Measurements from ENCODE around the gene BBS10. TPM values are rescaled to one million over a fixed set of nuclear protein-coding genes. Genes with fewer than 3 reads are reported as not detected.
A peak's percentile ranks its signal among the peaks of the same experiment; 100 is the strongest.
"Not testable (repeated sequence)": the region's sequence is repeated elsewhere in the genome, so short reads cannot be mapped to it uniquely, and the experiment has no call there.

The BBS10 gene
- total and polyA plus RNA-seq, 8 donors, result 1.9 to 6.4 (median 3.1) TPM

DNA sequence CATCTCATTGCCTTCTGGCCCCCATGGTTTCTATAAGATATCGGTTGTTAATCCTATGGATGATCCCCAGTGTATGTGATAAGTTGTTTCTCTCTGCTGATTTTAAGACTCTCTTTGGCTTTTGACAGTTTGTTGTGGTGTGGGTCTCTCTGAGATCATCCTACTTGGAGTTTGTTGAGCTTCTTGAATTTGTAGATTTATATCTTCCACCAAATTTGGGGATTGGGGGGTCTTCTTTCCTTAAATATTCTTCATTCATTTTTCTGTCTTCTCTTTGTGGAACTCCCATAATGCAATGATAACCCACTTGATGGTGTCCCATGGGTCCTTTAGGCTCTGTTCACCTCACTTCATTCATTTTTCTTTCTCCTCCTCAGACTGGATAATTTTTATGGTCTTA, 20.0 kb upstream of the BBS10 start:
- intact Hi-C loops (cut with DNase I), result no loop called here
- Histone ChIP-seq H3K27ac (no peak overlapping the region), H3K27me3 (no peaks in the 10 kb centered on the region), H3K9me3 (no peaks in the 10 kb centered on the region), H3K4me1 (no peaks in the 10 kb centered on the region), H3K36me3 (peaks cover 0 to 11% (median 5%) of the 10 kb centered on the region in 3 donors), H3K4me3 (no peak overlapping the region)
- DNase-seq, result no peak
- WGBS, 2 donors, result 97 to 100% methylated on average over 1 of the region's 1 CpG
- FAIRE-seq, result no peak
- TF ChIP-seq, protein P1, sequence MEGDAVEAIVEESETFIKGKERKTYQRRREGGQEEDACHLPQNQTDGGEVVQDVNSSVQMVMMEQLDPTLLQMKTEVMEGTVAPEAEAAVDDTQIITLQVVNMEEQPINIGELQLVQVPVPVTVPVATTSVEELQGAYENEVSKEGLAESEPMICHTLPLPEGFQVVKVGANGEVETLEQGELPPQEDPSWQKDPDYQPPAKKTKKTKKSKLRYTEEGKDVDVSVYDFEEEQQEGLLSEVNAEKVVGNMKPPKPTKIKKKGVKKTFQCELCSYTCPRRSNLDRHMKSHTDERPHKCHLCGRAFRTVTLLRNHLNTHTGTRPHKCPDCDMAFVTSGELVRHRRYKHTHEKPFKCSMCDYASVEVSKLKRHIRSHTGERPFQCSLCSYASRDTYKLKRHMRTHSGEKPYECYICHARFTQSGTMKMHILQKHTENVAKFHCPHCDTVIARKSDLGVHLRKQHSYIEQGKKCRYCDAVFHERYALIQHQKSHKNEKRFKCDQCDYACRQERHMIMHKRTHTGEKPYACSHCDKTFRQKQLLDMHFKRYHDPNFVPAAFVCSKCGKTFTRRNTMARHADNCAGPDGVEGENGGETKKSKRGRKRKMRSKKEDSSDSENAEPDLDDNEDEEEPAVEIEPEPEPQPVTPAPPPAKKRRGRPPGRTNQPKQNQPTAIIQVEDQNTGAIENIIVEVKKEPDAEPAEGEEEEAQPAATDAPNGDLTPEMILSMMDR (IDR thresholded peaks at IDR 0.05), result no peak
- ATAC-seq, result no peak

DNA sequence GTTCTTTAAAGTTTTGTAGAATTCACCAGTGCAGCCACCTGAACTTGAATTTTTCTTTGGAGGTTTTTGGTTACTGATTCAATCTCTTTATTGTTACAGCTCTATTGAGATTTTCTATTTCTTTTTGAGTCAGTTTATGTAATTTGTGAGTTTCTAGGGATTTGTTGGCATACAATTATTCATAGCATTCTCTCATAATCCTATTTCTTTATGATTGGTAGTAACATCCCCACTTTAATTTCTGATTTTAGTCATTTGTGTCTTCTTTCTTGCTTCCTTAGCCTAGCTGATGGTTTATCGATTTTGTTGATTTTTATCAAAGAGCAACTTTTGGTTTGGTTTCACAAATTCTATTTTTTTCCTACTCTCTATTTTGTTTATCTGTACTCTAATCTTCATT, 17.9 kb upstream of the BBS10 start:
- TF ChIP-seq, protein P1 (IDR thresholded peaks at IDR 0.05), result no peak
- DNase-seq (no peak), FAIRE-seq (no peak), ATAC-seq (no peak)
- Histone ChIP-seq H3K4me1 (no peaks in the 10 kb centered on the region), H3K4me3 (no peak overlapping the region), H3K27ac (no peak overlapping the region), H3K36me3 (peaks cover 0 to 11% (median 5%) of the 10 kb centered on the region in 3 donors), H3K27me3 (no peaks in the 10 kb centered on the region), H3K9me3 (no peaks in the 10 kb centered on the region)
- WGBS, 2 donors, result 93 to 100% methylated on average over 1 of the region's 1 CpG
- intact Hi-C loops (cut with DNase I), result no loop called here

DNA sequence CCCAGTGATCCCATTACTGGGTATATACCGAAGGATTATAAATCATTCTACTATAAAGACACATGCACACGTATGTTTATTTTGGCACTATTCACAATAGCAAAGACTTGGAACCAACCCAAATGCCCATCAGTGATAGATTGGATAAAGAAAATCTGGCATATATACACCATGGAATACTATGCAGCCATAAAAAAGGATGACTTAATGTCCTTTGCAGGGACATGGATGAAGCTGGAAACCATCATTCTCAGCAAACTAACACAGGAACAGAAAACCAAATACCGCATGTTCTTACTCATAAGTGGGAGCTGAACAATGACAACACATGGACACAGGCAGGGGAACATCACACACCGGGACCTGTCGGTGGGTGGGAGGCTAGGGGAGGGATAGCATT, 15.9 kb upstream of the BBS10 start:
- H3K27me3 ChIP-seq; DNase-seq; ATAC-seq; H3K4me3 ChIP-seq; intact Hi-C loops (cut with DNase I); H3K9me3 ChIP-seq; FAIRE-seq; H3K27ac ChIP-seq; H3K4me1 ChIP-seq: not testable (repeated sequence)
- peaks cover 0 to 11% (median 5%) of the 10 kb centered on the region in 3 donors for H3K36me3 ChIP-seq
- WGBS, 2 donors, result 92 to 96% methylated on average over 5 of the region's 5 CpGs

DNA sequence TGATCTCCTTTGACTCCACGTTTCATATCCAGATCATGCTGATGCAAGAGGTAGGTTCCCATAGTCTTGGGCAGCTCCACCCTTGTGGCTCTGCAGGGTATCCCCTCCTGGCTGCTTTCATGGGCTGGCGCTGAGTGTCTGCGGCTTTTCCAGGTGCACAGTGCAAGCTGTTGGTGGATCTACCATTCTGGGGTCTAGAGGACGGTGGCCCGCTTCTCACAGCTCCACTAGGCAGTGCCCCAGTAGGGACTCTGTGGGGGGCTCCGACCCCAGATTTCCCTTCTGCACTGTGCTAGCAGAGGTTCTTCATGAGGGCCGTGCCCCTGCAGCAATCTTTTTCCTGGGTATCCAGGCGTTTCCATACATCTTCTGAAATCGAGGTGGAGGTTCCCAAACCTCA, 12.1 kb upstream of the BBS10 start:
- no peaks in the 10 kb centered on the region for H3K27me3 ChIP-seq
- intact Hi-C loops (cut with DNase I), result no loop called here
- TF ChIP-seq, protein P1 (IDR thresholded peaks at IDR 0.05), result no peak
- no peak overlapping the region for H3K27ac ChIP-seq
- no peaks in the 10 kb centered on the region for H3K9me3 ChIP-seq
- peaks cover 0 to under 1% (median 0%) of the 10 kb centered on the region in 3 donors for H3K4me1 ChIP-seq
- peak in 1 of 6 donors; percentile 34 for DNase-seq
- peaks cover 0 to under 1% (median 0%) of the 10 kb centered on the region in 3 donors for H3K36me3 ChIP-seq
- FAIRE-seq, result no peak
- 94% methylated on average over 9 of the region's 9 CpGs for WGBS, 2 donors
- ATAC-seq, result no peak
- no peak overlapping the region for H3K4me3 ChIP-seq

DNA sequence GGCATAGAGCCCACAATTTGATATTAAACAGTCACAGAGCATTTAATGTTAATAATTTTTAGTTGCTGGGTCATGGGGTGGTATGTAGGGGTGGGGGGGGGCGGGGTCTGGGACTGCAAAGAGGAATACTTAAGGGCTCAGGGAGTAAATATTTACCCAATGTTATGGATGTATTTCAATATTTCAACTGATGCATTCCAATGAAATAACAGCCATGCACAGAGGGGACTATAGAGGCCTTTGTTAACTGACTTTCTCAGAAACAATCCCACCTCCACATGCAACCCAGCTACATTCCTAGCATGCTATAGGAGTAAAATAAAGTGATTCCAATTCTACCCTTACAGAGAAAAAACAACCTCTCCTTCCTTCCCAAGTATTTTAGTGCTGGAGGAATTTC, 7.9 kb upstream of the BBS10 start:
- Histone ChIP-seq H3K9me3 (no peaks in the 10 kb centered on the region), H3K27me3 (no peaks in the 10 kb centered on the region), H3K36me3 (no peaks in the 10 kb centered on the region), H3K4me3 (no peak overlapping the region), H3K27ac (no peak overlapping the region), H3K4me1 (peaks cover 0 to 7% (median 0%) of the 10 kb centered on the region in 3 donors)
- intact Hi-C loops (cut with DNase I), result no loop called here
- DNase-seq (no peak), ATAC-seq (peak in 1 of 4 donors; percentile 15), FAIRE-seq (no peak)
- TF ChIP-seq, protein P1 (IDR thresholded peaks at IDR 0.05), result no peak
- WGBS, 2 donors, result 68% methylated on average over 1 of the region's 1 CpG

Measured in pancreas (tissue), 10 donors.